Measurements from ENCODE around the gene FLT3LG.

Gene FLT3LG, protein sequence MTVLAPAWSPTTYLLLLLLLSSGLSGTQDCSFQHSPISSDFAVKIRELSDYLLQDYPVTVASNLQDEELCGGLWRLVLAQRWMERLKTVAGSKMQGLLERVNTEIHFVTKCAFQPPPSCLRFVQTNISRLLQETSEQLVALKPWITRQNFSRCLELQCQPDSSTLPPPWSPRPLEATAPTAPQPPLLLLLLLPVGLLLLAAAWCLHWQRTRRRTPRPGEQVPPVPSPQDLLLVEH

DNA sequence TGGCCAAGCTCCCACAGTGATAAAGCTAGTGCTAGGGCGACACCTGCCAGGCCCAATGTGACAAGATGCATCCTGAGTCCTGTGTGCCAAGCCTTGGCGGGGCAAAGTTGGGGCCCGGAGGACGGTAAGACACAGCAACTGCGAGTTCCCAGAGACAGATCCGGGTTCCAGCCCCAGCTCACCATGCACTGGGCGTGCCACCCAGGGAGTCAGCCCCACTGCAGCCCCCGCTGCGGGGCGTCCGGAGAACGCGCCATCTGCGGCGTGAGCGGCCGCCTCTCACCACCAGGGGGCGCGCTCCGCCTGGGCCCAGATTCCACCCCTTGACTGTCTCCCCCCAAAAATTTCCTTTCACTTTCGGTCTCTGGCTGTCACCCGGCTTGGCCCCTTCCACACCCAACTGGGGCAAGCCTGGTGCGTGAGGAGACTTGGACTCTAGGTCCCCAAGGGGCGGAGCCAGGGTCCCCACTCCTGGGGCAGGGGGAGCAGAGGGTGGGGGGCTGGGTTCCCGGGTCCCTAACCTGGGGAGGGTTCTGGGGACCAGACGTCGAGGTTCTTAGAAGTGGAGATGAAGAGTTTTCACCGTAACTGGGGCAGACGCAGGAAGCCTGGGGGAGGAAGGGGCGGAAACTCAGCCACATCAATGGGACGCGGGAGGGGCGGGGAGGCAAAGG, at the start of gene FLT3LG:
FLT3LG (plus strand) TSS at position 348 of the 674 bp plus-strand sequence. CDS start 425 bp downstream, outside the sequence.
- DNase-seq (ENCODE audit: low spot score) = peak; percentile 80

DNA sequence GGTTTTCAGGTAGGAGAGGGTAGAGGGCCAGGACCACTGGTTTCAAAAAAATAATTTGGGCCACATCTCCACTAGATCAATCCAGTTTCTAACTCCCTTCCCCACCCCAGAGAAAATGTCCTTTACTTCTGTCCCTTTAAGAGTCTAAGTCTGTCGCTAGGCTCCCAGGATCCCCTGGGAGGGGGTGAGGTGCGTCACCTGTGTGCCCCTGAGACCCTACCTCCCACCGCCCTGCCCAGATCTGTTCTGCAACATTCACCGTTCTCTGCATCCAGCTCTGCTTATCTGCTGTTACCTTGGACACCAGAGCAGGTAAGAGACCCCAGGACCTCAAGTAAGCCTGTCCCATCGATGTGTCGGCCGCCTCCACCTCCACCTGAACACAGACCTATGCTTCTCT, 48.8 kb upstream of the FLT3LG start, which contains the start of gene GFY:
GFY (plus strand) TSS at position 211 of the 400 bp plus-strand sequence. CDS start 1,043 bp downstream, outside the sequence.
- no peak for DNase-seq (ENCODE audit: low spot score)

DNA sequence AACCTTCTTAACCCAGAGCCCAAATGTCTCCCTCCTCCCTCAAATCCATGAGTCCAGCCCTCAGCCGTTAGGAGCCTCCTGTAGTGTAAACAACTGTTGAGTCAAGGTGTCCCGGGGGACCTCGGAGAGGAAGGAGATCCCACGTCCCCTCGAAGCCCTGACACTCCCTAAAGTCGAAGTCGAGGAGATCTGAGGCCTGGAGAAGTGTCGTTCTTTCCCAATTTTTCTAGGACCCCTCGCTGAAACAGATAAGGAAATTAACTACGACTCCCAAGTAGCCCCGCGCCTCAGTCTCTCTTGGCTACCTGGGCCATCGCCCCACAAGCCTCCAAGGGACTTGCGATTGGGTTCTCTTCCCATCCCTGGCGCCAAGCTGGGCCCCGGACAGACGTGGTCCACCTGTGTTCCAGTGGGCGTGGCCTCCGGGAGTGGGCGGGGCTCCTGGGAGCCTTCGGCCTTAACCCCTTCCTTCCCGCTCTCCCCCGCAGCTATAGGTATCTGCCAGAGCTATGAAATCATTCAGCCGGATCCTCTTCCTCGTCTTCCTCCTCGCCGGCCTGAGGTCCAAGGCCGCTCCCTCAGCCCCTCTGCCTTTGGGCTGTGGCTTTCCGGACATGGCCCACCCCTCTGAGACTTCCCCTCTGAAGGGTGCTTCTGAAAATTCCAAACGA, 48.0 kb upstream of the FLT3LG start:
- DNase-seq (ENCODE audit: low spot score) = peak; percentile 78

DNA sequence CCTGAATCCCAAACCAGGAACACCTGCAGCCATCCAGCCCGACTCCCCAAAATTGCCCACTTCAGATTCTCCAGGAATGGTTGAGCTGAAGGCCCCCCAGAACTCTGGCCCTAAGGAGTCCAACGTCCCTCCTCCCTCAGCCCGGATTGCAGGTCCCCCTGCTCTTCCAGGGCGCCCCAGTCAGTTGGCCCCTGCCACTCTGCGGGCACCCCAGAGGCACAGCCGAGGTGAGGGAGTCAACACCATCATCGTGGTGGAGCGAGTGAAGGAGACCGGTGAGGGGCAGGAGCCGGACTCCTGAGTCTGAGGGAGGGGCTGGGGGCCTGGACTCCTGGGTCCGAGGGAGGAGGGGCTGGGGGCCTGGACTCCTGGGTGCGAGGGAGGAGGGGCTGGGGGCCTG, 46.7 kb upstream of the FLT3LG start:
- DNase-seq (ENCODE audit: low spot score) = no peak

DNA sequence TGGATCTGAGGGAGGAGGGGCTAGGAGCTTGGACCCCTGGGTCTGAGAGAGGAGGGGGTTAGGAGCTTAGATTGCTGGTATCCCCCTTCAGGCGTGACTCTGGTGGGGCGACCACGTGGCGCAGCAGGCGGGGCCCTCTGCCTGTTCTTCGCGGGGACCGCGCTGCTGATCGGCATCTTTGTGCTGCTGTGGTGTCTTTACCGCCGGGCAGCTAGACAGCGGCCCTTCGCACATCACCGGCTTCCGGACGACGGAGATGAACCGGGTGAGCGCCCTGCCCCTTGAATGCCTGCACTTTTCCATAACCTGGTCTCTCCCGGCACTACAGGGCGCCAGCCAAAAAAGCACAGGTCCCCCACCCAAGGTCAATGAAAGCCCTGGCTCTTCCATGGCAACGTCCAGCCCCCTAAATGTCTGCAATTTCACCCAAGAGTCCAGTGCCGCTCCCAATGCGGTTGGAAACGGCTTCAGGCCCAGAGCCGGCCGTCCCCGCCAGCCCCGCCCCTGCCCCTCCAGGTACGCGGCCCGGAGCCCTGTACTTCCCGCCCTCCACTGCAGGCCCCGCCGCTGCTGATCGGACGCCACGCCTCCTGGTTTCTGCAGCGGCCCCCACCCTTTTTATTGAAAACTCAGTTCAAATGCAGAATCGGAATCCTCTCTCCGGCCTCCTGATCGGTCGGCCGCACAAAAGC, 46.0 kb upstream of the FLT3LG start:
- peak; percentile 73 for DNase-seq (ENCODE audit: low spot score)

DNA sequence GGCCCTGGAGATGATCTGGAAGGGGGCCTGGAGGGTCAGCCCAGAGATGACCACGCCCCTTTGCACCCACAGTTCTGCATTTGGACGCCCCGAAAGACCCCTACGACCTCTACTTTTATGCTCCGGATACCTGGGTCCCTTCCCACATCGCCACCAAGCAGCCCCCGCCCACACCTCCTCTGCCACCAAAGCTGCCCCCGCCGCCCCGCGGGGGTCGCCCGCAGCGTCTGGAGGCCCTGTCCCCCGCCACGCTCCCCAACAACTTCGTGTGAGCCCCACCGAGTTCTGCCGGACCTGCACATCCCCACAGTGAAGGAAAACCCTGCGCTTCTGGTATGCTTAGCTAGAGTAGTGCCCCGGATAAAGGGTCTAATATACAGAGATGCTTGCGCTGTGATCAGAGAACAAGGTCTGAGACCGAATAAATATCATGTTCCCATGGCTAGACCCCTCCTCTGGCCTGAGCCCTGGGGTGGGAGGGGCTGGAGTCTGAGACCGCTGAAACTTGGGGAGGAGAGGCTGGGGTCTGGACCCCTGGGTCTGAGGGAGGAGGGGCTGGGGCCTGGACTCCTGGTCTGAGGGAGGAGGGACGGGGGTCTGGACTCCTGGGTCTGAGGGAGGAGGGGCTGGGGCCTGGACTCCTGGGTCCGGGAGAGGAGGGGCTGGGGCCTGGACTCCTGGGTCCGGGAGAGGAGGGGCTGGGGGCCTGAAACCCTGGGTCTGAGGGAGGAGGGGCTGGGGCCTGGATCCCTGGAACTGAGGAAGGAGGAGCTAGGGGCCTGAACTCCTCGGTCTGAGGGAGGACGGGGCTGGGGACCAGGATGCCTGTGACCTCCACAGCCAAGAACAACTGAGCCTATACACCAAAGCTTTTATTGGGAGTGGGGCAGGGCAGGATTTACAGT, 45.2 kb upstream of the FLT3LG start:
- no peak for DNase-seq (ENCODE audit: low spot score)

DNA sequence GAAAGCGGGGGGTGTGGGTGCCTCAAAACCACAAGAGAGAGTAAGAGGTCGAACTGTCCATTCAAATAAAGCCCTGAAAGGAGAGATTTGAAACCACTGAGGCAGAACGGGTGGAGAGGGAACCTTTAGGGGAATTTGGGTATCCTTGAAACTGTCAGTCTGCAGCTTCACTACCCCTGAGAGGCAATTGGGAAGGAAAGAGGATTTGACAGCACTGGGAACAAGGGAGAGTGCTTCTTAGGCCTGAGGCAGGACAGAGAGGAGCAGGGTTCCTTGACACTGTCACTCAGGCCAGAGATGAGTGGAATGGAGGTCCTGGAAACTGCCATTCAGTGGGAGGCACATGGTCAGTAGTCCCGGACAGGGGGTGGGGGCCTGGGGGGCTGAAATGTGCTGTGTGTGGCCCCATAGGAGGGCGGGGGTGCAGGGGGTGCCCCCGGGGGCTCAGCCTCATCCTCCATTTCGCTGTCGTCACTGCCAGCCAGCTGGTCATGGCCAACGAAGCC, 43.8 kb upstream of the FLT3LG start:
- DNase-seq (ENCODE audit: low spot score) = no peak

DNA sequence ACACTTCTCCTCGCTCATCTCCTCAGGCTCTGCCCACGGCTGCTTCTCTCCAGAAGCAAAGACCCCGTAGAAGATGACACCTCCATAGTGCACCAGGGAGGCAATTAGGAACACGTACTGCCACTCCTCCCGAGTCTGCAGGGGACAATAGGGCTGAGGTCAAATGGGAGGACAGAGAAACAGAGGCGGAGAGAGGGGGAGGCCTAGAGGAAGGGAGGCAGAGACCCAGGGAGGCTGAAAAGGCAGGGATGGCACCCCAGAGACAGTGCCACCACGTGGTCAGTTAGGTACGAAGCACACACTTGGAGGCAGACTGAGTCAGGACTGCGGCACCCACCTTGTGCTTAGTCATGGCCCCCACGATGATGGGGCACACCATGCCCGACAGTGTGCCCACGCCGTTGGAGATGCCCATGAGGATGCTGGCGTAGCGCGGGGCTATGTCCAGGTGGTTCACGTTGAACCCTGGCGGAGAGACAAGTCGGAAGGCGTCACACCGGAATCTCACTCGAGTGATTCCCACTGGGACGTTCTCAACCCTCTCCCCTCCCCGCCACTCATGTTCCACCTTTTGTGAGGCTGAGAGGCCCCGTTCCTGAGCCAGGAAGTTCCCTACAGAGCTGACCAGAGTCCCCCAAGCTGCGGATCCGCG, 43.2 kb upstream of the FLT3LG start:
- DNase-seq (ENCODE audit: low spot score) = no peak

DNA sequence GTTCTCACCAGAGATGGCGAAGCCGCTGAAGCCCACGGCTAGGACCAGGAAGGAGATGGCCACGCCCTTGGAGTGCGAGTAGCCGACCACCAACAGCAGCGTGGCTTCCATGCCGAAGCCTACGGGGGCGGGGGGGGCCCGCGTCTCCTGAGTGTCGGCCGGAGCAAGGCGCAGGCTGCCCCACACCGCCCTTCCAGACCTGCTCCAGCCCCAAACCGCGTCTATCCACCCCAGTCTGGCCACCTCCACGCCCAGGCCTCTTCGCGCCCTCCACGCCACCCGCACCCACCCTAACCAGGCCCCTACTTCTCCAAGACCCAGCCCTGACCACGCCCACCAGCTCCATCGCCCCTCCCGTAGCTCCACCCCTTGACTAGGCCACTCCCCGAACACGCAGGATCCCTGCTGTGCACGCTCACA, 42.7 kb upstream of the FLT3LG start:
- no peak for DNase-seq (ENCODE audit: low spot score)

DNA sequence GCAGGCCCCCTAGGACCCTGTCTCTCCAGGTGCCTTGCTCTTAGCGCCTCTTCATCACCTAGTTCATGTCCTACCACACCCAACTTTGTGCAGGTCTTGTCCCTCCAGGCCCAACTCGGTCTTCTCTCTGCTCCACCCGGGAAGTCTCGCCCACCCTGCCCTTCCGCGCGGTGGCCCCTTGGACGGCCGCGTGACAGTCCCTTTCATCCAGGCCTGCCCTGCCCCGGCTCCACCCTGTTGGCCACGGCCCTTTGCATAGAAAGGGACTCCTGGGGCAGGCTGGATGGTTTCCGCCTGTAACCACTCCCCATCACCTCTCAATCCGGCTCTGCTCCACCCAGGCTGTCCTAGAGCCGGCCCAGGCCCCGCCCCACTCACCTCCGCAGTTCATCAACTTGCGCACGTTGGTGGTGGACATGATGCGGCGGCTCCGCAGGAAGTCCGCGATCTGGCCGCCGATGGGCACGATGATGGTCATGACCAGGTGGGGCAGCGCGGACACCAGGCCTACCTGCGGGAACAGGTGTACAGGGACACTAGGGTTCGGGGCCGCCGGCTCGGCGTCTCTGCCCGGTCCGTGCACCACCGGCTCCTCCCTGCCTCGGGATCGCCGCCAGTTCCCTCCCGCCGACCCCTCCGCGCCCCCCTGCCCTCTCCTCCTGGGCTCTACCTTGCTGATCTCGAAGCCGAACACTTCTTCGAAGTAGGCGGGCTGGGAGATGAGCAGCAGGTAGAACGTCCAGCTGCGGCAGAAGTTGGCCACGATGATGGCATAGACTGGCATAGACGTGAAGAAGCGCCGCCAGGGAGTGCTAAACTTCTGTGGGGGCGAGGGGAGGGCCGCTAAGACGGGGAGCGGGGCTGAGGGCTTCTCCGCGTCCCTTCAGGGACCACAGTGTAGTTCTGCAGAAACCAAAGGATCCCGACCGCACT, 41.6 kb upstream of the FLT3LG start:
- DNase-seq (ENCODE audit: low spot score) = no peak

DNA sequence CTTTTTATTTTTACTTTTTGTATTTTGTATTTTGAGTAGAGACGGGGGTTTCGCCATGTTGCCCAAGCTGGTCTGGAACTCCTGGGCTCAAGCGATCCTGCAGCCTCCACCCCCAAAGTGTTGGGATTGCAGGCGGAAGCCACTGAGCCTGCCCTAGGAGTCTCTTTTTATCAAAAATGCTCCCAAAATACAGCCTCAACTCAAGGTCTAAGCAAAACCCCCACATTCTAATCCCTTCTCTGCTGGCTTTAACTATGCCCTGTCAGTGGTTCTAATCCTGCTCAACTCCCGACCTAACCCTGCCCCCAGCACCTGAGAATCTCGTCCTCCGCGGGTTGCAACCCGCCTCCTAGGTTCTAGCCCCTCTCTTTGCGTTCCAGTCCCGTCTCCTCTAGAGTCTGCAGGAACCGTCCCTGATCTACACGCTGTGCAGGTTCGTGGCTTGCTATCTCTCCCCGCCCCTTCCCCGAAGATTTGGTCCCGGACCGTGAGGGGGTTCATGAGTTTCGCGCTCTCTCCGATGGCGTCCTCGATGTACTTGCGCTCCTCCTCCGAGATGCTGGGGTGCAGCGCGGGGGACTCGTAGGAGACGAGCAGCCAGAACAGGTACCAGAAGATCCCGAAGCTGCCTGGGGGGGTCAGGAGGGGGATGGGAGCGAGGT, 40.6 kb upstream of the FLT3LG start:
- no peak for DNase-seq (ENCODE audit: low spot score)

DNA sequence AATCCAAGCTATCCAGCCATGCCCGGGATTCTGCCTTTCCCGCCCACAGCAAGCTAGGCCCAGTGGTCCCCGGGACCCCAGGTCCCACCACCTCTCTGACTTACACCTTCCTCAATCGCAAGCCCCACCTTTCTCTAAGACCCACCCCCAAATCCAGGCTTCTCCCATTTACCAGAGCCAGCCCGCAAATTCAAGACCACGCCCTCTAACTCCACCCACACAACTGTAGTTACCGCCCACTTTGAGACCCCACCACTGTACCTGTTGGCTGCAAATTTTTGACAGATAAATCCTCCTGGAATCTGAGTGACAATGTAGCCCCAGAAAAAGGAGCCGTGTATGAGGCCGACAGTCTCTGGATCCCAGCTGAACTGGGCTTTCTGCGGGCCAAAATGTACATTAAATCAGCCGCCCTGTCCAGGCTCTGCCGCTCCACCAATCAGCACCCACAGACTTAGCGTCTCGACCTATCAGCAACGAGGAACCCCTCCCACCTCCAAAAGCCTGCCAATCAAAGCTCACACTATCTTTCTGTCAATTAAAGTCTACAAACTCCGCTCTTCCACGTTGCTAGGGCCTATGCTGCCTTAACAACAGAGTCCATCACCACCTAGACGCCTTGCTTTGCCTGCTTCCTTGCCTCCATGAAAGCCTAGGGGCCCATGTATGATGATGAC, 39.0 kb upstream of the FLT3LG start:
- DNase-seq (ENCODE audit: low spot score) = no peak

DNA sequence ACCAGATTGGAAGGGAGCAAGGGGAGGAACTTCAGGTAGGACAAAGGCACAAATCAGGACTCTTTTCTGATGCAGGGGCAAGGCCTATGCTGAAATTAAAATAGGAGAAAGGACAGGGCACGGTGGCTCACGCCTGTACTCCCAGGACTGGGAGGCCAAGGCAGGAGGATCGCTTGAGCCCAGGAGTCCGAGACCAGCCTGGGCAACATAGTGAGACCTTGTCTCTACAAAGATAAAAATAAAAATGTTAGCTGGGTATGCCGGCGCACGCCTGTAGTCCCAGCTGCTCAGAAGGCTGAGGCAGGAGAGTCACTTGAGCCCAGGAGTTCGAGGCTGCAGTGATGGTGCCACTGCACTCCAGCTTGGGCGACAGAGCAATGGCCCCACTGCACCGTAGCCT, 38.3 kb upstream of the FLT3LG start:
- no peak for DNase-seq (ENCODE audit: low spot score)

DNA sequence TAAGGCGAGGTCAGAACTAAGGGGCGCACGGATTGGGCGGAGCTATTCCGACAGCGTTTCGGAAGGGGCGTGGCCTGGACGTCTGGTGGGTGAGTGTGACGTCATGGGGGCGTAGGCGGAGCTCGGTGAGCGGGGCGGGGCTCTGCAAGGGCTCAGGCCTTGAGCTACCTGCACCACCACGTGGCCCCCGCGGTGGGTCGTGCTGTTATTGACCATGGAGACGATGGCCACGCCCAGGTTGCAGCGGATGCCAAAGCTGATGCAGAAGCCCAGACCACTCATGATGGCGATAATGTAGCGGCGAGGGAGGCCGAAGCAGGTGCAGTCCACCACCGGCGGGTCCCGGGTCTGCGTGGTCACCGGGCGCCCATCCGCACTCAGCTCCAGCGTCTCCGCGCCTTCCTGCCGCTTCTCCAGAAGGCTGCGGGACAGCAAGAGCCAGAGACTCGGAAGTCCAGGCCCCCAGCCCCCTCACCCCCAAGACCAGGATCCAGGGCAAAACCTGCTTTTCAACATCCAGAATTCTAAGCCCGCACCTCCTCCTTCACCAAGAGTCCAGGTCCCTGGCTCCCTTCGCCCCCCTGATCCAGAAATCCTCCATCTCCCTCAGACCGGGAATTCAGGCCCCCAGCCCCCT, 37.5 kb upstream of the FLT3LG start:
- peak; percentile 85 for DNase-seq (ENCODE audit: low spot score)

DNA sequence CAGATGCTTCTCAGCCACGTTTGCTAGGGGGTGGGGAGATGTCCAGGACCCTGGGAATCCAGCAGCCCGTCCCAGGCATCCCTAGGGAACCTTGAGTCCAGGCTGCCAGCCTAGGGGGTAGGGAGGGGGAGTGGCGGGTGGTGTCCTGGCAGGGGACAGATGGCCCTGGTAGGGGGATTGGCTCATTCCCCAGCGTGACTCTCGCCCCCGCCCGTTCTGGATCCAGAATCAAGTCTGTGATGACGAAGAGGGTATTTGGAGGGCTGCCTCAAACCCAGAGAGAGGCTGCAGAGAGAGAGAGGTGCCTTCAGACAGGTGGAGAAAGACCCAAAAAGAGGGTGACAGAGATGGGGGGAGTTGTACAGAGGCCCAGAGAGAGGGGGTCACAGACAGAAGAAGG, 36.8 kb upstream of the FLT3LG start:
- no peak for DNase-seq (ENCODE audit: low spot score)

DNA sequence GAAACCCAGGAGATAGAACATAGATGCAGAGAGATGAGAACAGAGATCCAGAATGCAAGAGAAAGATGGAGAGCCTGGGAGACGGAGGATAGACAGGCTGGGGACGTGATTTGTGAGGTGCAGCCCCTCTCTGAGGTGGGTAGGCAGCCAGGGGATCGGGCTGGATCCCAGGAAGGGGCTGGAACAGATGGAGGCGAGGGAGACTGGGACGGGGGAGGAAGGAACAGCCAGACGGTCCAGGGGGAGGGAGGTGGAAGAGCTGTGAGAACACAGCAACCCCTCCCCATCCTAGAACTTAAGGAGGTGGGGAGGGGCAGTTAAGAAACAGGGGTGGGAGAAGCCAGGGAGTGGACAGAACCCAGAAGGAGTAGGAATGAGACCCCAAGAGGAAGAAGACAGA, 35.8 kb upstream of the FLT3LG start:
- DNase-seq (ENCODE audit: low spot score) = no peak

DNA sequence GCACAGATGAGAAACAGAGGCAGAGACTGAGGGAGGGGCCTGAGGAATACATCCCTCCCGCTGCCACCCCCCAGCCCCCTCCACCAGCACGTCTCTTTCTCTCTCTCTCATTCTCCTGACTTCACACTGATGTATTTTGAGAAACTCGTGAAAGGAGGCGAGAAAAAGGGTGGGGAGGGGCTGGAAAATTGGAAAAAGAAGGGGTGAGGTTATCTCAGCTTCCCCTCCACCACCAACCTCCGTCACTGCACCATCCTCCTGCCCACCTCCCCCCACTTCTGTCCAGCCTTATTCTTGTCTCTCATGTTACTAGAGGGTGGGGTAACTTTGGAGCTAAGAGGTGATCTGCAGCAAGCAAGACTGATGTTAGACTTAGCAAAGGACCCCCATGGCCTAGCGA, 34.2 kb upstream of the FLT3LG start:
- no peak for DNase-seq (ENCODE audit: low spot score)

All from ecto neural progenitor cell (in vitro differentiated cells).